HG03442 (cell line): ENCODE measurements around the gene REG1A.

Experiments used
- ATAC-seq: cut with Tn5 transposase; IDR thresholded peaks from one replicate; pipeline ENCODE4 v1.9.1; 2021; ENCODE audit warnings: mild to moderate bottlenecking, moderate library complexity; ENCODE audit not compliant: unreplicated experiment

The REG1A gene

DNA sequence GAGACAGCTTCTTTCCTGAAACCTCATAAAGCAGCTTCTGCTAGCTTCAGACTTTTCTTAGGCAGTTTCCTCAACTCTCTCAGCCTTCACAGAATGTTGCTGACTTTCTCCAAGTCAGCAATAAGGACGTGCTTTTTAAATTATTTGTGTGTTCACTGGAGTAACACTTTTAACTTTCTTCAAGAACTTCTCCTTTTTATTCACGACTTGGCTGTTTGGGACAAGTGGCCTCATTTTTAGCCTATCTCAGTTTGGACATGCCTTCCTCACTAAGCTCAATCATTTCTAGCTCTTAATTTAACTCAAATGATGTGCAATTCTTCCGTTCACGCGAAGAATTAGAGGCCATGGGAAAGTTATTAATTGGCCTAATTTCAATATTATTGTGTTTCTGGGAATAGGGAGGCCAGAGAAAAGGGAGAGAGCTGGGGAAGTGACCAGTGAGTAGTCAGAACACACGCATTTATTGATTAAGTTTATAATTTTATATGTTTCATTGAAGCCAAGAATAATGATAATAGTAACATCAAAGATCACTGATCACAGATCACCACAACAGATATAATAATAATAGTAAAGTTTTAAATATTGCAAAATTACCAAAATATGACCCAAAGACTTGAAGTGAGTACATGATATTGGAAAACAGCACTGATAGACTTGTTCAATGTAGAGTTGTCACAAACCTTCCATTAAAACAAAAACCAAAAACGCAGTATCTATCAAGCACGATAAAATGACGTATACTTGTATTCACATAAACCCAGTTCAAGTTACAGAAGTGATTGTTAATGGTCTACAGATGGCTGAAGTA, 4.8 kb downstream of the REG1A start:
- ATAC-seq = no peak

DNA sequence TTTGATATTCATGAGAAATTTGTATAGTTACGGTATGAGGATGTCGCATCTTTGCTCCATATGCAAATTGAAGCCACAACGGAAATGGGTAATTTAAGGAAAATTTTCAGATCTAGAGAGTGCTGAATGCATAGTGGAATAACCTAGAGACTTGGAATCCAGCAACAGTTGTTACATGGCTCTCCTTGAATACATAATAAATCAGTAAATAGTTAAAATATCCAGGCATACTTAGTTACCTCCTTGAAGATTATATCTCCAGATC, 5.4 kb downstream of the REG1A start:
- no peak for ATAC-seq

- no peak for ATAC-seq
Measured at GRCh38 chr2:79128406-79128805, 8.1 kb downstream of the REG1A start.

DNA sequence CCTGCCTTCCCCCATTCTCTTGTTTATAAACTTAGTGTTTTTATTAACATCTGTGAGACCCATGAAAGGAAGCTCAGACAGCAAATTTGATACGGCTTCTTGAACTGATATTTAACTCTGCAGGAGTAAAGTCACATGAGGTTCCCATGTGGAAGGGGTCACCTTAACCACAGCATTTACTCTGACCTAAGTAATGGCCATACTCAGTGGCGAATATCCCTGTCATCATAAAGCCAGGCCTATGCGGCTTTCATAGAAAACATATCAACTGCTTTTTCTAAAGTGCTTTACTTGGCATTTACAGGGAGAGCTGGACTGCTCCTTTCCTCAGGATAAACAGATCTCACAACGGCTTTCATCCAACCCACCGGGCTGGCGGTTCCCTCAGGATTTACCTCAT, 9.0 kb downstream of the REG1A start:
- ATAC-seq = no peak

DNA sequence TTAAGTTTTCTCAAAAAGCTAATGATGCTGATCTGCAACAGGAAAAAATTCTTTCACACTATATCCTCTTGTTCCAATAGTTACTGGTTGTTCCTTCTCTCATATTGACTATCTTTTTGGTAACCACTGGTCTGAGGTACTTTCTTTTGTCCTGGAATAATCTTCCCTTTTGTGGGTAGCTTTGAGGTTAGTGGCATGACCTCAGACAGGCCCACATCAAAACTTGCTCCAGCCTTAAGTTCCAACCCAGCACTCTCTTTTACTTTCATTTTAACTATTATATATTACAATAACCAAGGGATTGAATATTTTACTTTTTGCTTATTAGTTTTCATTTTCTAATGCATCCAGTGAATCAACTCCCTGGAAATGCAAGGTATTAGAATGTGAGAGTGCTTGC, 9.5 kb downstream of the REG1A start:
- ATAC-seq = no peak

DNA sequence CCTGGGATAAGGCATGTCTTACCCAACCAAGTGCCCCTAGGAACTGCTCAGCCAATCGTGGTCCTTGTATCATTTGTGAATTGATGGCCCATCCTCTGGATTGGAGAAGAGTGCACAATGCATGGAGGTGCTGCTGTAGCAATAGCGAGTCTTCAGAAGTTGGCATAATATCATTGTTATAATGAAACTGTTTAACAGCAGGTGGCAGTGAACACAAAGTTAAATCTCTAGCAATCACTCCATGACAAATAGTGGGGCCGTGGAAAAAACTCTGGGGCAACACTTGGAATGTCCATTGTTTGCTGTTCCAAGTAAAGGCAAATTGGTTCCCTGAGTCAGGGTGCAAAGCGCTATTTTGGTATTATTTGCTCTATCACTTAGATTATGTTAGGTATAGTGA, 11.4 kb downstream of the REG1A start:
- no peak for ATAC-seq

DNA sequence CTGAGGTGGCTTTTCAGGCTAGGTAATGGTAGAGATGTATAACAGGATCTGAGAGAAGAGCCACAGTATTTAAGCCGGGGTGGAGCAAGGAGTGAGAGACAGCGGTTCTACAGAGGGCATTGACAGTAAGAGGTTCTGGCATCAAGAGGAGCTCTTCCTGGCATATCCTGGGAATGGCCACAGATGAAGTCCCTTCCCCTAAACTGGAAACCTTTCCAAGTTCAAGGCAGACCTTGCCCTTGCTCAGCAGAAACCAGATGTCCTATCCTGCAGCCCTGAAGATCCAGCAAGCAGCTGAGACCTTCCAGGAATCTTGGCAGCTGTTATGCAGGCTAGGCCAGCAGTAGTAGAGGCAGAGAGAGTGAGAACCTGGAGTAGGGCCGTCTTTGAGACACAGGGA, 18.1 kb downstream of the REG1A start:
- ATAC-seq = no peak

DNA sequence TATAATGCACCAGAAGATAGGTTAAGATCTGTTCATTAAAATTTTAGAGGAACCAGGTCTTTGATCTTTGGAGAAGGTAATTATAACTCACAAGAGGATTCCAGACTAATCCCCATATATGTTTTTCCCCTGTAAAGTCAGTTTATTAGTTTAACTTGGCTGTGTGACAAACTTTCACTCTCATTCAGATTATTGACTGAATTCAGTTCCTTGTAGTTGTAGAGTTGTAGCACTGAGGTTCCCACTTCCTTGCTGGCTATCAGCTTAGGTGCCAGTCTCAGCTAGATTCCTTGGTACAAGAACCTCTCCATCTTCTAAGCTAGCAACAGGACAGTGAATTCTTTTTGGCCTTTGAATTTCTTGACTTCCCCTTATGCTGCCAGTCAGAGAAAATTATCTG, 19.1 kb downstream of the REG1A start:
- ATAC-seq = no peak

- ATAC-seq = no peak
Measured at GRCh38 chr2:79155826-79156476, 35.7 kb downstream of the REG1A start.

GRCh38 chr2:79159030-79159429, 38.7 kb downstream of the REG1A start:
- no peak for ATAC-seq

- no peak for ATAC-seq
Measured at GRCh38 chr2:79159653-79160052, 39.4 kb downstream of the REG1A start, which contains the start of gene REG3A. REG3A (minus strand) TSS chr2:79159753; CDS start chr2:79159405, 348 bp downstream.

DNA sequence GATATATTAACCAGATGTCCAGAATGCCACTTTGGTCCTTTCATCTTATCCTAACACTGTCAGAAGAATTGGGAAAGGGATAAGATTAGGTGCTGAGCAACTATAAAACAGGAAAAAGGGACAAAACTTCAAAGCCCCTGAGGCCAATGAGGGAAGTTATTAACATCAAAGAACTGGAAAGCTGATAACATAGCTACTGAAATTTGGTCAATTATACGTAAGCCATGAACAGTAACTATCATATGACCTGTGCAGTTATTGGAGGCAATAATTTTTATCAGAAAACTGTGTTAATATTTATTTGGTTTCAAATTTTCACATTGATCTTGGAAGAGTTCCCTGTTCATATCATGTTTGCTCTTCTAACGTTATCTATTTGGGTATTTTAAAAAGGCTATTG, 41.8 kb downstream of the REG1A start:
- ATAC-seq = no peak

DNA sequence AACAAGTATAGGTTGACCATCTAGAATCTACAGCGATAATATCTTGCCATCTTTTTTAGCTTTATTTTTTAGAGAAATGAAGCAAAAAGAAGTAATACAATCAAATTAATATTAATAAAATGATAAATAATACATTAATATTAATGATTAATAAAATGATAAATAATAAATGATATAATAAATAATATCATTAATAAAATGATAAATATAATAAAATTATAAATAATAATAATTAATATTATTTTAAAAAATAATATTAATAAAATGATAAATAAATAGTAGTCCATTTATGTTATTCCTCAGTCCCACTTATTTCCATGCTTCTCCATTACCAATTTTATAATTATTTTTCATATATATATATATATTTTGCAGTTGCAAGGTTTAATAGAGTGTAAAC, 42.5 kb downstream of the REG1A start:
- no peak for ATAC-seq

GRCh38 chr2:79171348-79171958, 51.2 kb downstream of the REG1A start:
- no peak for ATAC-seq
